H1 (cell line): ENCODE data around the gene GALNT5. TPM values are rescaled to one million over a fixed set of nuclear protein-coding genes. Genes with fewer than 3 reads are reported as not detected.

ENCODE experiments used
- HDAC6 ChIP-seq: IDR thresholded peaks from one replicate; pipeline ENCODE4 v1.7.1; 2012; ENCODE audit warnings: low read depth, mild to moderate bottlenecking, inconsistent platforms, low read length, moderate library complexity
- TCF12 ChIP-seq: IDR thresholded peaks from 2 replicates; pipeline ENCODE4 v1.6.1; 2011; ENCODE audit warnings: low read depth, mild to moderate bottlenecking, low read length
- polyA plus RNA-seq, 7 experiments: library from polyadenylated mRNA; depleted of rRNA in 3 of 7; stranded (reverse) in 5 of 7; unstranded in 2 of 7; fragments of >200 nt in 5 of 7; fragments of 200-250 nt in 2 of 7; gene quantifications; 1 replicate in 5 of 7; 2 replicates in 1 of 7; 4 replicates in 1 of 7; pipeline versions ENCODE4 v1.2.1 to v1.2.3, GENCODE V29; 2011 to 2013; ENCODE audit warnings: missing spikeins in 2 of 7, mixed read lengths in 2 of 7
- total RNA-seq: library from RNA; stranded (reverse); fragmentation: NEBNext Ultra II Directional; extraction: Animal tissue kit (Norgen Biotek cat#: 25700); gene quantifications from 2 replicates; pipeline ENCODE4 v1.2.1, GENCODE V29; 2021

GALNT5 gene
- total and polyA plus RNA-seq, 2 of the 8 experiments (the other 6 are each of a cell fraction or from before 2014, with no cell fraction given), result 0.02 to 0.06 TPM

- TF ChIP-seq HDAC6 (no peak), TCF12 (no peak)
These were observed 92.5 kb downstream of the GALNT5 start (continued) for GRCh38 chr2:157349949-157350515.
